GM18873 (cell line): ENCODE data around the gene KIF6.

Experiments
- ATAC-seq: cut with Tn5 transposase; IDR thresholded peaks from one replicate; pipeline ENCODE4 v1.9.1; 2021; ENCODE audit warnings: mild to moderate bottlenecking, moderate library complexity, moderate number of reproducible peaks; ENCODE audit not compliant: unreplicated experiment, low FRiP score

KIF6 gene

DNA sequence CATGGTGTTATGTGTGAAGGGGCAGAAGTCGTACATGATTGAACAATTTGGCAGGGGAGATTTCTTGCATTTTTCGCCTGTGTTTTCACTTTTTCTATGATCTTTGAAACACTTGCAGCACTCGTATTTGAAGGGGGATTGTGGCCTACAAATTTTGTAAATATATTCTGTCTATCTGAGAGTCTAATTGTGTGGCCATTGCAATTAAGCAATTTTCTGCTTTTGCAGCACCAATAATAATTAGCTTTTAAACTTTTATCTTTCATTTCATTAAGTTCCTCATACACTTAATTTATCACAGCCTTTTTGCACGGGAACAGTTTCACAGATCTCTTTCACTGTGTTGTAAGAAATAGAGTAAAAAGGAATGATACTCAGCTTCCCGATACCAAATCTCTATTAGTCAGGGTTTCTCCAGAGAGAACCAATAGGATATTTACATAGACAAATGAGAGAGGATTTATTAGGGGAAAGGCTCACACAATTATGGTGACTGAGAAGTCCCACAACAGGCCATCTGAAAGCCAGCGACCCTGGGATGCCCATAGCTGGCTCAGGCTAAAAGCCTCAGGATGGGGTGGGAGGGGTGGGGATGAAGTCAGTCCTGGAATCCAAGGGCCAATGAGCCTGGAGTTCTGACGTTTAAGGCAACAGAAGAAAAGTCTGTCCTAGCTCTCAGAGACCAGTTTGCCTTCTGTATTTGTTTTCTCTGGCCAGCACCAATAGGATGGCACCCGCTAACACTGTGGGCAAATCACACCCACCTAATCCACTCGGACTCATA is 58.3 kb downstream of the KIF6 start:
- ATAC-seq, result no peak

DNA sequence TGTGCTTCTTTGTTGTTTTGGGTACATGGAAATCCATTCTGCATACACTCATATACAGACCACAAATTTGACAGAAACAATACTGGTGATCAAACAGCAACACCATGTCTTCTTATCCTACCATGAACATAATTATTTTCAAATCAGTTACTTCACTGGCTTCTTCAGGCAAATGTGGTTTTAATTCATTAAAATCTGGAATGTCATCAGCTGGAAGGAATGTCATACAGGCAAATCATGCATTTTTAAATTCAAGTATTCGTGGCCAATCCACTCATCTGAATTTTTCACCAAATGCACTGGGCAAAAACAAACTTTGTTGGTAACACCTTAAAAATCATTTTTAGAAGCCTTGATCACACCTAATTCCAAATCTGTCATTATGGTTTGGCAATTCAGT is 59.3 kb downstream of the KIF6 start:
- no peak for ATAC-seq

DNA sequence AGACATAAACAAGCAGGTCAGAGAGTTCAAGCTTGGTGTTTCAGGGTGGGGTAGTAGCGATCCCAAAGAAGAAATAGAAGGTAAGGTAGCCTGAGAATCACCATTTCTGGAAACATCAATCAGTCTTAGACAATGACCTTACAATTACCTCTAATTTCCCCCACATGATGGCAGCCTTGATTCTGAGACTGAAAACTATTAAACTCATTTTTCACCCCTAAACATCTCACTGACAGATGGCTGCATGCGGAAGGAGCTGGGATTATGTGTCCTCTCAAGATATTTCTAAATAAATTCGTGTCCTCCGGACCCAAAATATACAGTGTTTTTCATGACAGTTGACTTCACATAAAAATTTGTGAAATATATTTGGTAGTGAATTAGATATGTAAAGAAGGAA is 61.0 kb downstream of the KIF6 start:
- ATAC-seq, result no peak

DNA sequence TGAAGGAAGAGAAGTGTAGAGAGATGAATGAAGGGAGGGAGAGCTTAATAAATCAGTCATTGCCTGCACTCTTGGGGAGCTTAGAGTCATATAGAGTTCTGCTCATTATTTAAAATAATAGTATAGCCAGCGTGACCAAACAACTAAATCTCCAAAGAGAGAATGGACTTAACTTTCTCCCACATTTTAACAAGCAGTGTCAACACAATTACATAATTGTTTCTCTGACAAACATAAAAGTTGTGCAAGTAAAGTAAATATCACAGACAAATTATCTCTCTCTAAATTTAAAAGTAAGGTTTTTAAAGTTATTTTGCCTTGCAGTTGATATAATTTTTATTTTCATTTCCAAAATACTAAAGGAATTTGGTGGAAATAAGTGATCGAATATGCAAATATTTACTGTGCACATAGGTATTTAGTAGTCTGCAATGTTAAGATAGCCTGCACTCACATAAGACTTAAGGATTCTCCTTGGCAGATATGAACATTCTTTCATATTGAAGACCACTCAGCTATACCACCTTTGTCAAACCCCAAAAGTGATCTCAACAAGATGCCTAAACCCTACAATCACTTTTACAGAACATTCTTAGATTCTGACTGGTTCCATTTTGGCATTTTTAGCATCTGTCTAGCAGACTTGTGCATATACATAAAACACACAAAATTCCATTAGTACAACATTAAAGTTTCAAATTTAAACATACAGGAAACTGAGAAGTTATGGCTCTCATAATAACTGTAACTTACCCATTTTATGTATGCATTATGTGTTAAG is 67.7 kb downstream of the KIF6 start:
- ATAC-seq, result no peak

DNA sequence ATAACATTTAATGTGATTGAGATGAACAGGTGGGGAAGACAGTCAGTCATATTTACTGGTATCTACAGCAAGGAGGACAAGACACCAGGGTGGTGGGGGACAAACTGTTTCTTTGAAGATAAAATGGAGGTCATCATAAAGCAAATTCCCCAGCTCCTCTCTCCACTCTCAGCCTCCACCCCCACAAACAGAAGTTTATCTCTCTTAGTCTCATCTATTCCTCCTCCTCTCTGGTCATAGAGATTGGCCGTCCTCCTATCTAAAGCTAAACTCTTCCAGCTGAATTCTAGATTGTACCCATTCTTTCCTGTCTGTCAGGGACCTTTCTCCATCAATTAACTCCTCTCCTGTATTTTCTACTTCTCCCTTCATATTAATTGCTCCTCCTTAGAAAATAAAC is 71.1 kb downstream of the KIF6 start:
- no peak for ATAC-seq

DNA sequence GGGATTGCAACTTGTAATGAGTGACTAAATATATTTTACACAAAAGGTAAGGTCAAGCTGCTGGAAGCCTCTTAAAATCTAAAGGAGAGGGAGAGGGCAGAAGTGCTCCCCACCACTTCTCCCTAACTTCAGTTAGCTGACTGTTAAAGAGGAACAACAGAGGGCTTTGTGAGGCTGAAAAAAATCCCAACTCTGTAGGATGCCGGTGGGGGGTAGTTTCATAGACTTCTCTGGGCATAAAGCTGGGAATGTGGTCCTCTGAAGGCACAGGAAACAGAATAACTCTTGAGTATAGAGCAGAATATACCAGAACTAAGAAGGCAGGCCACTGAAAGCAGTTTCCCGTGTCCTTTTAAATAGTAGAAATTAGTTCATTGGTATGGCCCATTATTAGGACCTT is 71.6 kb downstream of the KIF6 start:
- ATAC-seq, result no peak

DNA sequence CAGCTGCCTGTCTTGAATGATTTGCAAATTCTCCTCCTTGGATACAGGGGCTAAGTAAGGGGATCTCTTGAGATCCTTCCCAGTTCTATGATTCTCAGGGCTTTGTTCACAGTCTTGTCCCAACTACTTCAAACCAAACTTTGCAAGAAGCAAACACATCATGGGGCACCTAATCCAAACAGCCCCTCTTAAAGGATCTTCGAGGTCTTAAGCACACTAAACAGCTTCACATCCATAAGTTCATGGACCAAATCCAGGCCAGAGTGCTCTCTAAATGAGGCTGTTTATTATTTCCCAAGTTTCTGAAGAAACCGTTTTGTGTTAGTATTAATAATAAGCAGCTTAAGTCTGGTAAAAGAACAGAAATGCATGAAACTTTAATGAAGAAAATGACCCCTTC is 75.2 kb downstream of the KIF6 start:
- ATAC-seq, result no peak

DNA sequence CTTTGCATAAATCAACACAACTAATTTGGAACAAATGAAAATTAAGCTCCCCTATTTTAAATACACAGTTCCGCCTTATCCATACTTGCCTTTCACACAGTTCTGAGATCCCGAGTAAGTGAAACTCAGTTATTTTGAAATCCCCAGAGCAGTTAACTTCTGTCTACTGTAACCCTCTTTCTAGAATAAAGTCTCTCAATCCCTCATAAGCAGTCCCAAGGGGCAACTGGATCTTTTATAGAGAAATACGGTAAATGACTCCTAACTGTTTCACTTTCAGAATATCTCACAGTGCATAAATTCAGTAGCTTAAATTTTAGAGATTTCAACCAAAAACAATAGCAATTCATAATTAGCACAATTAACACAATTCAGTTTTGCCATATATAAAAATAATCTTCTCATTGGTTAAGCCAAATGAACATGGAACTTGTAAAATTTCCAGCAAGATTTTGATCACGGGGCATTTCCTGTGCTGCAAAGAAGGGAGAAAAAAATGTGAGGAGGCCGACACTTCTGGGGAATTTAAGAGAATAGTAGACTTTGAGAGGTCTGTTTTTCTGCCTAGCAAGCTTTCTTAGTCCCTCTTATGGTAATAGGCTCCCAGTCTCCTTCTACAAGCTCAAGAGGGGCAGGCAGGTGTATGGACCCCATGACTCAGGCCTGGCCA is 78.3 kb downstream of the KIF6 start:
- ATAC-seq, result no peak

DNA sequence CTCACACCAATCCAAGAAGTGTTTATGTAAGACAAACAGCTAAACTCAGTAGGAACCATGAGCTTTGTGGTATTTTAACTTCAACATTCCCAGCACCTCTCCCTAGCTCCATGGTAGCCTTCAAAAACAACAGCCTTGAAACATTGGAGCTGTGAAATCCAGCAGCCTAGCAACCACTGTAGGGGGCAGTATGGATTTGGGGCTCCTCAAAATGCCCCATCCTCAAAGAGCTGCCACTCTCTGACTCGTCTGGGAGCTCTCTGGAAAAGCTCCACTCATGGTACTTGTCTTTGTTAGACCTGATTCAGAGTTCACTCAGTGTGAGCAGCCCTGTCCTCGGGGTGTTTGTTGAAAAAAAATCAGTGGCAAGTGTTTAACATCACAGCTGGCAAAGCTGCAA is 82.9 kb downstream of the KIF6 start:
- ATAC-seq, result no peak

DNA sequence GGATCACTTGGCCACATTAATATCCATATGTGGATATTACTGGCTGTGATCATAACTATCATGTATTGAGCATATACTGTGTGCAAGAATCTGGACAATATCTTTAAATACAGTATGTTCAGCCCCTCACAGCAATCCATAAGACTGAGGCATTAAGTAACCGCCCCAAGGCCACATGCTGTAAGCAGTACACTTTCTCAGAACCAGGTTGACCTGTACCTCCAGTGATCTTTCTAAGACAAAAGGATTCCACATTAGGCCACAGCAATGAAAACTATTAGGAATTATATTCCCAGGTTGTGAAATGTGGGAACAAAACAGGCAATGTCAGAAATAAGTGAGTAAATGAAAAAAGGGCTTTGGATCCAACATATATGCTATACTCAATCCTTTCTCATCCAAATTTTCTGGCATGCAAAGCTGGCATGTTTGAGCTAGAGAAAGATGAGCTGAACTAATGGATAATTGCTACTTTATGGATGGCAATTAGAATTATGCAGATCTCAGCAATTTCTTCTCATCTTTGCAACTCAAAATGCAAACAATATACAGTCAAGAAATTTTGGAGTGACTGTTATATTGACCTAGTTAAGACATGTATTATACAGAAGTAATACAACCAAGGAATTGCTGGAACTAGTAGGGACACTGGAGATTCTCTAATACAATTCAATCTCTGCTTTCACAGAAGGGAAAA is 86.9 kb downstream of the KIF6 start:
- ATAC-seq, result no peak

DNA sequence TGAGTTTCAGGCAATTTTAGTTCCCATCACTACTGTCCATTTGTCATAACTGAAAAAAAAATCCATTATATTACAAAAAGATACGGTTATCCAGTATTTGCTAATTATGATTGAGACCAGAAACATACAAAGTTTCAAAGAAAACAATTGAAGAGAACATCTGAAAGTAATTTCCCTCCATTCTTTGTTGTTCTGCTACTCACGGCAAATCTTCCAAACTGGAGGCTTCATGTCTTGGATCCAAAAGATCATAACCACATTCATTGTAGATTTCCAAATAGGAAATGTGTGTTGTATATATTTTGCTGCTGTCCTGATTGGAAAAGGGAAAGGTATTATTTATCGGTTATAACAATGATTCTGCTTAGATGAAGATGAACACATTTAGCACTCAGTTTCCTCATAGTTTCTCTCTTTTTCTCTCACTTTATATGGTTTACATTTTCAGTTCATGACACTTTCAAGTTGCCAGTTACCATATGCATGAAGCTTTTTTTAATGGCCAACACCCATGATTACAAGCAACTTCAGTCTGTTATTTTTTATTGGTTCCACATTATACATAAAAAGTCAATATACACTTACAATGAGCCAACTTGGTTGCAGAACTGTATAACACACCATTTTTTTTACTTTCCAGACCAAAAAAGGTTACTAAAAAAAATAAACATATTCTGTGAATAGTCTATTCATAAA is 90.4 kb downstream of the KIF6 start:
- no peak for ATAC-seq

DNA sequence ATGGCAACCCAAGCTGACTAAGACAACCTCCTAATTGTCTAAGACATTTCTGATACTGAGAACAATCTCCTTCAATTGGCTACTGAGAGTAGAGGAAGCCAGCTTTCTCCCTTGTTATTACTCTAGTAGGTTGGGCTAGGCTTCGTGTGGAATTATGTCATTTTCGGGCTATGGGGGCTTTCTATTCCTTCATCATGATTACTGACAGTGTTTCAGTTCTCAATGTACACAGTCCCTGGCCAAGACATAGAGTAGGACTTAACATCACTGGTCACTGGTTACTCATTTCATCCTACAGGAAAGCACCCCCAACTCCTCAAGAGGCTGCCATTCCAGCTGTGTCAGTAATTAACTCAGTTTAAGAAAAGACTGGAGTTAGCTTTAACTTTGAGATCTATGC is 100.0 kb downstream of the KIF6 start:
- no peak for ATAC-seq

DNA sequence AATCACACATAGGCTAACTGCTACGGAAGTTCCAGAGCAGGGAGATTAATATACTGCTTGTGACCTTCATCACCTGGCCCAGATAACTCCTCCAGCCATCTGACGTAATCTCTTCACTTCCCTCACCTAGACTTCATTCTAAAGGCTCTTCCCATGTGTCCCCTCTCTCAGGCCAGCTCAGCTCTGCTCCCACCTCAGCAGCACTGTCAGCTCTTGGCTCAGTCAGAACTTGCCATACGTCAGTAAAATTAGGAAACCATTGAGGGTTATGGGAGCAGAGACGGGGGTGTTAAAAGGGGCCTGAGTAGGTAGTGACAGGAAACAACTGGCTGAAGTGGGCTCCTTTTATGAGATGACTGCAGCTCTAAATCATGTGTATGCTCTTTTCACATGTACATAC is 101.5 kb downstream of the KIF6 start:
- ATAC-seq, result no peak

DNA sequence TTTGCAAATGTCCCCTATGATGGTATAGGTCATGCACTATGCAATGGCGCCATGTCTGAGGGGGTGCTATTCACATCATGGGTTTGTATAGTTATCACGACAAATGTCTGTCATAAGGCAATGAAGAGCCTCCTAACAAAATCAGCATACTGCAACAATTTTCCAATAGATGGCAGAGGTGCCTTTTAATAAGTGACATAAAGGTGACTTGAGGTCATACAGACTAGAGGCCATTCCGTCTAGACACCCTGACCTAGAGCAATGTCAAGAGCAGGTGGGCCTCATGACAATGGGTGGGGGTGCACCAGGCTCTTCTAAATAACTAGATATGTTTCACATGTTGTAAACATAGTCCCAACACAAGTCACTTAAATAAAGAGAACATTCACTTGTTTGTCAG is 107.7 kb downstream of the KIF6 start:
- ATAC-seq, result no peak

DNA sequence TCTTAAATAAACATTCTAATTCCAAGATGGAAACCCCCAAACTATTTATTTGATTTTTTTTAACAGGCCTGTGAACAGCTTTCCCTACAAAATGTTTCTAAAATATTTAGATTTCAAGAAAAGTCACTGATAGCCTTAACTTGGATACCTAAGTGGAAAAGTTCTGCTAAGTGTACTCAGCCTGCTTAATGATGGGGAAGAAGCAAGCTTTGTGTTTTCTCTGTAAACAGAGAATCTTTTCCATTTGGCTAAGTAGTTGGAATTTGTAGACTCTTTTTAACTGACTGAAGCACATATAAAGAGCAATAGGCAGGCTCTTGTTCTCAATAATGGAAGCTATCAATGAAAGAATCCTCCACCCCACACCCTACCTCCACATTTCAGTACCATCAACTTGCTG is 108.2 kb downstream of the KIF6 start:
- no peak for ATAC-seq

DNA sequence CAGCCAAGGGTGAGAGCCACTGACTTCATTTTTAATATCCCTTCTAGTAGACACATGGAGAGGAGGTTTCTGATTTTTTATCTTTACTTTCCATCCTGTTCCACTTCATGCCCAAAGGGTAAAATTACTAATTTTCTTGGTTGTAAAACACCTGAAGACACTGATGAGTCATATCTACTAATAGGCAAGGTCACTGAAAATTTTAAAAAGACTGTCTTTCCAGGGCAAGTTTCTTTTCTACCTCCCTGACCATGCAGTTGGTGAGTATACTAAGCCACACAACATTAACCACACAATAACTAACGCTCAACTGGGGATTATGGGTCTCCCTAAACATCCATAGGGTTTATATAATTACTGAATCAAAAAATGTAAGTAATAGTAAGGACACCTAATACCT is 109.6 kb downstream of the KIF6 start:
- ATAC-seq, result no peak

DNA sequence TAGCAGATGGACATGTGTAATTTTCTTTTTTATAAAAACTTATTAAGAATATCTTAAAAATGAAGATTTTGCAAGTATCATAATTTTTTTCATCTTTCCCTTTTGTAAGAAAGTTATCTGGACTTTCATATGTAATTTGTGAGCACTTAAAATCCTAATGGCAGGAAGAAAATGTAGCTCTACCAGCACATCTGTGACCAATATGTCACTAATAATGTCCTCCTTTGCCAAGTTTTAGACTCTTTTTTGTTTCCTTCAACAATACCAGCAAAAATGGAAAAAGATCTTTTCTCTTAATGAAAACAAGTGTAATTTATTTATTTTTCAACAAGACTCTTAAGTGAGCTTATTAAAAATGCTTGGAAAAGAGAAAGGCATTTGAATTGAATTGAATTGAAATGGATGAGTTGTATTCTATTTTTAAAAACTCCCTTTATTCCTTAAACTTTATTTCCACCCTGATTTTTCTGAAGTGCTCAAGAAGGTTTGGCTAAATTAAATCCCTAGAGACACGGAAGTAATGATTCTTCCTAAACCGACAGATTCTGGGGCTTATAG is 110.7 kb downstream of the KIF6 start:
- no peak for ATAC-seq

DNA sequence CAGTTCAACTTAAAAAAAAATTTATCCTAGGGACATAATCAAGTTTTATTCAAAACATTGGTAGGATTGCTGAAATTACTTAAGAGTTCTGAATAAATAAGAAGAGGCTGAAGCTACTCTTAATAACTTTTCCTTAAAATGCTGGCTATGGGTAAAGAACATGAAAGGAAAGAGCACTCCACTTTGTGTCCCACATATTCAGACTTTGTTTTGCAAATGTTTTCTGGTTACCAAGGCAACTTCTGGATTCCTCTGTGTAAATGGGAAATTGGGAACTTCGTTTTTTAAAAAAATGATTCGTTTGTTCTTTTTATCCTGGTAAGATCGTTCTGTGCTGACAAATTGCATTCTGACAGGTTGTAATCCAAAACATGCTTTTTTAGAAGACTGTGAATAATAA is 115.0 kb downstream of the KIF6 start:
- no peak for ATAC-seq

DNA sequence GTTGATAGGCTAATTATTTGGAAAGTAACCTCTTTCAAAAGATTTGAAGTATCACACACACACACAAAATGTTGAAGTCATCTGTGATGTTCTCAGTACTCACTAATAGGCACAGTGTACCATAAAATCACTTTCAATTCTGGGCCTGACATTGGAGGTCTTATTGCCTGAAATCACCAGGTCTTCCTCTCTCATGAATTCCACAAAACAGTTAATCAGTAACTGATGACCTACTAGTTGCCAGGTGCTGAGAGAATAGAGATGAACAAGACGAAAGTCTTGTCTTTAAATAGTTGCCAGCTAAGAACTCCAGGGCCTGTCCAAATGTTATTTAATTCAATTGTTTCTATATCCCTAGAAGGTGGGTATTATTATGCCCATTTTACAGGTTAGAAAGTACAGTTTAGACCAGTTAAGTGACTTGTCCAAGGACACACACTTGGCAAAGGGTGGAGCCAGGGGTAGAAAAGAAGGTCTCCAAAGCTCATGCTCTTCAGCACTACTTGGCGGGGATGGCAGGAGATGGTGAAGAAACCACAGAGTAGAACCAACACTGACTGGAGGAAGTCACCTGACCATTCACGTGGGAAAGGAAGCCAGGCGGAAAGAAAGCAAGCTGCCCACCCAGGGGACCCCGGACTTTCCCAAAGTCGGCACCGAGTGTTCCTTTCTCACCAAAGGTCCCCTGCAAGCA is 116.4 kb downstream of the KIF6 start:
- ATAC-seq, result peak; percentile 68
